ENCODE measurements around the gene CDK5RAP3.

The CDK5RAP3 gene

DNA sequence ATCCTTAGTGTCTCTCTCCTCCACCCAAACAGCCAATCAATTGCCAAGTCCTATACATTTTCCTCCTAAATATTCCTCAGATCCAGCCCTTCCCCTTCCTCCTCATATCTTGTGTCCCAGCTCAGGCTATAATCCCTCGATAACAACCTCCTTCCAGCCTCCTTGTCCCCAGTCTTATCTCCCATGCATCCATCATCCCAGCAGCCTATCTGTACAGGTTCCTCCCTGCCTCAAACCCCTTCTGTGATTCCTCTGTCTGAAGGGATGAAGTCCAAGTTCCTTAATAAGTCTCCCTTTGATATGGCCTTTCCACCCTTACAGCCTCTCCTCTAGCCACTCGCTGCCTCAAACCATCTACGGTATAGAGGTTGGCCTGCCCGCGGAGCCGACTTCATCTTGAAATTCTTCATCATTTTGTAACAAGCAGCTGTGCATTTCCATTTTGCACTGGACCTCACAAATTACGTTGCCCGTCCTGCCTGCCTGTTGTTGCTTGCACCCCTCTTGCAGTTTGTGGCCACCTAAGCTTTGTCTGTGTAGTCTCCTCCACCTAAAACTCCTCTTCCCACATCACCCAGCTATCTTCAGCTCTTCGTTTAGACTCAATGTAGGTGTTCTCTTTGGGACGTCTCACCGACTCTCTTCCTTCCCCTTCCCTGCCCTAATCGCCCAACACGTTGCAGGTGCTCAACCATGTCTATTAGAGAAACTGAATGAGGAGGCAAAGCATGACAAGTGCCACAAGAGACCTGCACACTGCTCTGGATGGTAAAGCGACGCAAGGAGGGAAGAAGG is 786 bp upstream of the CDK5RAP3 start:
- peak overlapping the region; percentile 10 for H3K27ac ChIP-seq (replicated peaks)
- DNase-seq (ENCODE audit: low read depth in 1 of 2, low spot score in 1 of 2), result no peak
- TF ChIP-seq POLR2AphosphoS5 (IDR thresholded peaks at IDR 0.05; ENCODE audit: low read depth), result no peak
- TF ChIP-seq, protein P1, sequence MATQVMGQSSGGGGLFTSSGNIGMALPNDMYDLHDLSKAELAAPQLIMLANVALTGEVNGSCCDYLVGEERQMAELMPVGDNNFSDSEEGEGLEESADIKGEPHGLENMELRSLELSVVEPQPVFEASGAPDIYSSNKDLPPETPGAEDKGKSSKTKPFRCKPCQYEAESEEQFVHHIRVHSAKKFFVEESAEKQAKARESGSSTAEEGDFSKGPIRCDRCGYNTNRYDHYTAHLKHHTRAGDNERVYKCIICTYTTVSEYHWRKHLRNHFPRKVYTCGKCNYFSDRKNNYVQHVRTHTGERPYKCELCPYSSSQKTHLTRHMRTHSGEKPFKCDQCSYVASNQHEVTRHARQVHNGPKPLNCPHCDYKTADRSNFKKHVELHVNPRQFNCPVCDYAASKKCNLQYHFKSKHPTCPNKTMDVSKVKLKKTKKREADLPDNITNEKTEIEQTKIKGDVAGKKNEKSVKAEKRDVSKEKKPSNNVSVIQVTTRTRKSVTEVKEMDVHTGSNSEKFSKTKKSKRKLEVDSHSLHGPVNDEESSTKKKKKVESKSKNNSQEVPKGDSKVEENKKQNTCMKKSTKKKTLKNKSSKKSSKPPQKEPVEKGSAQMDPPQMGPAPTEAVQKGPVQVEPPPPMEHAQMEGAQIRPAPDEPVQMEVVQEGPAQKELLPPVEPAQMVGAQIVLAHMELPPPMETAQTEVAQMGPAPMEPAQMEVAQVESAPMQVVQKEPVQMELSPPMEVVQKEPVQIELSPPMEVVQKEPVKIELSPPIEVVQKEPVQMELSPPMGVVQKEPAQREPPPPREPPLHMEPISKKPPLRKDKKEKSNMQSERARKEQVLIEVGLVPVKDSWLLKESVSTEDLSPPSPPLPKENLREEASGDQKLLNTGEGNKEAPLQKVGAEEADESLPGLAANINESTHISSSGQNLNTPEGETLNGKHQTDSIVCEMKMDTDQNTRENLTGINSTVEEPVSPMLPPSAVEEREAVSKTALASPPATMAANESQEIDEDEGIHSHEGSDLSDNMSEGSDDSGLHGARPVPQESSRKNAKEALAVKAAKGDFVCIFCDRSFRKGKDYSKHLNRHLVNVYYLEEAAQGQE (IDR thresholded peaks at IDR 0.05; ENCODE audit: insufficient replicate concordance, low read depth), result no peak
- TF ChIP-seq, protein P2, sequence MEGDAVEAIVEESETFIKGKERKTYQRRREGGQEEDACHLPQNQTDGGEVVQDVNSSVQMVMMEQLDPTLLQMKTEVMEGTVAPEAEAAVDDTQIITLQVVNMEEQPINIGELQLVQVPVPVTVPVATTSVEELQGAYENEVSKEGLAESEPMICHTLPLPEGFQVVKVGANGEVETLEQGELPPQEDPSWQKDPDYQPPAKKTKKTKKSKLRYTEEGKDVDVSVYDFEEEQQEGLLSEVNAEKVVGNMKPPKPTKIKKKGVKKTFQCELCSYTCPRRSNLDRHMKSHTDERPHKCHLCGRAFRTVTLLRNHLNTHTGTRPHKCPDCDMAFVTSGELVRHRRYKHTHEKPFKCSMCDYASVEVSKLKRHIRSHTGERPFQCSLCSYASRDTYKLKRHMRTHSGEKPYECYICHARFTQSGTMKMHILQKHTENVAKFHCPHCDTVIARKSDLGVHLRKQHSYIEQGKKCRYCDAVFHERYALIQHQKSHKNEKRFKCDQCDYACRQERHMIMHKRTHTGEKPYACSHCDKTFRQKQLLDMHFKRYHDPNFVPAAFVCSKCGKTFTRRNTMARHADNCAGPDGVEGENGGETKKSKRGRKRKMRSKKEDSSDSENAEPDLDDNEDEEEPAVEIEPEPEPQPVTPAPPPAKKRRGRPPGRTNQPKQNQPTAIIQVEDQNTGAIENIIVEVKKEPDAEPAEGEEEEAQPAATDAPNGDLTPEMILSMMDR (IDR thresholded peaks at IDR 0.05; ENCODE audit: insufficient read depth, low read length), result no peak
- TF ChIP-seq GABPA (IDR thresholded peaks at IDR 0.05; ENCODE audit: low read depth), result no peak
- no peak for TF ChIP-seq SPI1 (IDR thresholded peaks at IDR 0.05; ENCODE audit: borderline replicate concordance, low read depth)
- H3K4me3 ChIP-seq (replicated peaks; ENCODE audit: insufficient read depth, low read length), result peak overlapping the region; percentile 33
- no peaks in the 10 kb centered on the region for H3K27me3 ChIP-seq (ENCODE audit: insufficient read depth, poor library complexity, severe bottlenecking)

DNA sequence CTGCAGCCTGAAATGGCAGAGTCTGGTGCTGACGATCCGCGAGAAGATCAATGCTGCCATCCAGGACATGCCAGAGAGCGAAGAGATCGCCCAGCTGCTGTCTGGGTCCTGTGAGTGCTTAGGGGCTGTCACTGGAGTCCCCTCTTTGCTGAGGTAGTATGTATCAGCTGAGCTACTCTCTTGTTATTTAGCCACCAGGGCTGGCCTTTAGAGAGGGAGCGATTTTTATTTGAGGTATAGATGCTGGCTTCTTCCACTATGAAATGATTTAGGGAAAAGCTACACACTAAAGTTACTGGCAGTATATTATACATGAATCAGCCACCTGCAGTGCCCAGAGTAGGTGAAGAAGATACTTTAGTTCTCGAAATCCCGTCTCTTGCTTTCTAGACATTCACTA is 2.6 kb downstream of the CDK5RAP3 start:
- no peak for DNase-seq (ENCODE audit: low read depth in 1 of 2, low spot score in 1 of 2)
- Histone ChIP-seq H3K4me3 (replicated peaks; ENCODE audit: insufficient read depth, low read length) (no peak overlapping the region), H3K27me3 (ENCODE audit: insufficient read depth, poor library complexity, severe bottlenecking) (no peaks in the 10 kb centered on the region), H3K27ac (replicated peaks) (no peak overlapping the region)
- no peak for TF ChIP-seq GABPA (IDR thresholded peaks at IDR 0.05; ENCODE audit: low read depth)
- TF ChIP-seq, protein P1 (IDR thresholded peaks at IDR 0.05; ENCODE audit: insufficient replicate concordance, low read depth), result no peak
- TF ChIP-seq SPI1 (IDR thresholded peaks at IDR 0.05; ENCODE audit: borderline replicate concordance, low read depth), result no peak
- no peak for TF ChIP-seq POLR2AphosphoS5 (IDR thresholded peaks at IDR 0.05; ENCODE audit: low read depth)
- TF ChIP-seq, protein P2 (IDR thresholded peaks at IDR 0.05; ENCODE audit: insufficient read depth, low read length), result no peak

DNA sequence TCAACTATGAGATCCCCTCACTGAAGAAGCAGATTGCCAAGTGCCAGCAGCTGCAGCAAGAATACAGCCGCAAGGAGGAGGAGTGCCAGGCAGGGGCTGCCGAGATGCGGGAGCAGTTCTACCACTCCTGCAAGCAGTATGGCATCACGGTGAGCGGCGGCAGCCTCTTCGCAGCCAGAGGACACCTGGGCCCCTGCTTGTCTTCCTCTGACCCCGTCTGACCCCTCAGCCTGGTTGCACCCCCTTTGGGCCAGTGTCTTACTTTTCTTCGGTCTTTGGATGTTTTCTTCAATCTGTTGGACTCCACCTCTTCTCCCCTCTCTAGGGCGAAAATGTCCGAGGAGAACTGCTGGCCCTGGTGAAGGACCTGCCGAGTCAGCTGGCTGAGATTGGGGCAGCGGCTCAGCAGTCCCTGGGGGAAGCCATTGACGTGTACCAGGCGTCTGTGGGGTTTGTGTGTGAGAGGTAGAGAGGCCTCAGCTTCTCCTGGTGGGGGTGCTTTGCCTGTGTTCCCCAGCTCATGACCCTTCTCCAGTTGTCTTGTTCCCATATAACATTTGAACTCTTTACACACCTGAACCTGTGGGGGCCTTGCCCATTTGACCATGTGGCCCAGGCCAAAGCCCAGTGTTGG is 4.4 kb downstream of the CDK5RAP3 start:
- DNase-seq (ENCODE audit: low read depth in 1 of 2, low spot score in 1 of 2), result no peak
- Histone ChIP-seq H3K27ac (replicated peaks) (no peak overlapping the region), H3K27me3 (ENCODE audit: insufficient read depth, poor library complexity, severe bottlenecking) (no peaks in the 10 kb centered on the region), H3K4me3 (replicated peaks; ENCODE audit: insufficient read depth, low read length) (no peak overlapping the region)
- TF ChIP-seq, protein P2 (IDR thresholded peaks at IDR 0.05; ENCODE audit: insufficient read depth, low read length), result no peak
- TF ChIP-seq SPI1 (IDR thresholded peaks at IDR 0.05; ENCODE audit: borderline replicate concordance, low read depth) (no peak), GABPA (IDR thresholded peaks at IDR 0.05; ENCODE audit: low read depth) (no peak), POLR2AphosphoS5 (IDR thresholded peaks at IDR 0.05; ENCODE audit: low read depth) (no peak)
- TF ChIP-seq, protein P1 (IDR thresholded peaks at IDR 0.05; ENCODE audit: insufficient replicate concordance, low read depth), result no peak

All from HL-60 (cell line).